AG10803 (cell line): ENCODE results near the gene LMCD1.

Experiments
- DNase-seq: peaks from one replicate; pipeline ENCODE4 v3.0.0; 2010; ENCODE audit warnings: low read depth
- H3K4me3 ChIP-seq: 2 replicates; pipeline ENCODE4 v1.5.1; 2011; ENCODE audit warnings: mild to moderate bottlenecking, low read length, control low read depth
- CTCF ChIP-seq: conservative IDR thresholded peaks from 2 replicates; pipeline ENCODE4 v1.5.1; 2011; ENCODE audit warnings: mild to moderate bottlenecking, low read length, control low read depth, inconsistent platforms

The LMCD1 gene

GRCh38 chr3:8523041-8523440, 21.4 kb downstream of the LMCD1 start:
- DNase-seq: no peak
- no peak for TF ChIP-seq CTCF

GRCh38 chr3:8524249-8524648, 22.6 kb downstream of the LMCD1 start:
- H3K4me3 ChIP-seq: no peak overlapping the region
- no peak for DNase-seq
- no peak for TF ChIP-seq CTCF

More at GRCh38 chr3:8523041-8523440, 21.4 kb downstream of the LMCD1 start:
- no peak overlapping the region for H3K4me3 ChIP-seq

GRCh38 chr3:8524656-8525399, 23.2 kb downstream of the LMCD1 start:
- no peak for DNase-seq
- TF ChIP-seq CTCF: no peak
- no peak overlapping the region for H3K4me3 ChIP-seq

GRCh38 chr3:8525893-8526292, 24.3 kb downstream of the LMCD1 start:
- no peak overlapping the region for H3K4me3 ChIP-seq
- TF ChIP-seq CTCF: no peak
- no peak for DNase-seq

- no peak for TF ChIP-seq CTCF
- no peak overlapping the region for H3K4me3 ChIP-seq
- peak; percentile 64 for DNase-seq
Observed at GRCh38 chr3:8529181-8529637, 27.6 kb downstream of the LMCD1 start.

- DNase-seq: no peak
- H3K4me3 ChIP-seq: no peak overlapping the region
Observed at GRCh38 chr3:8529738-8530525, 28.3 kb downstream of the LMCD1 start.

More at GRCh38 chr3:8529738-8530525, 28.3 kb downstream of the LMCD1 start:
- TF ChIP-seq CTCF: no peak
